Mesothelial cell of epicardium (in vitro differentiated cells): ENCODE measurements around the gene SPTBN5. TPM values are rescaled to one million over a fixed set of nuclear protein-coding genes. Genes with fewer than 3 reads are reported as not detected.
A peak's percentile ranks its signal among the peaks of the same experiment; 100 is the strongest.

Experiments
- DNase-seq, 2 experiments: peaks; one replicate each; pipeline ENCODE4 v3.0.0; 2021; ENCODE audit warnings: low spot score in 2 of 2; ENCODE audit not compliant: unreplicated experiment in 2 of 2
- H3K27ac Mint-ChIP-seq: 2 replicates; pipeline ENCODE4 v1.8.0; 2021; ENCODE audit warnings: mixed read lengths
- H3K27me3 Mint-ChIP-seq: 2 replicates; pipeline ENCODE4 v1.8.0; 2021; ENCODE audit warnings: low read depth, mixed read lengths
- H3K36me3 Mint-ChIP-seq: 2 replicates; pipeline ENCODE4 v1.8.0; 2021; ENCODE audit warnings: mixed read lengths
- H3K4me1 Mint-ChIP-seq: 2 replicates; pipeline ENCODE4 v1.8.0; 2021; ENCODE audit warnings: mixed read lengths
- H3K4me3 Mint-ChIP-seq: 2 replicates; pipeline ENCODE4 v1.8.0; 2021; ENCODE audit warnings: mild to moderate bottlenecking, moderate library complexity, mixed read lengths
- H3K9me3 Mint-ChIP-seq: 2 replicates; pipeline ENCODE4 v1.8.0; 2021; ENCODE audit warnings: mixed read lengths
- total RNA-seq: library from RNA; stranded (reverse); gene quantifications from 3 replicates; pipeline ENCODE4 v1.2.1, GENCODE V29; 2021
- TF ChIP-seq, protein P1 (sequence below): fragments of 200-600 bp; sonication (generic); IDR thresholded peaks from one replicate; pipeline ENCODE4 v1.5.0; 2021; ENCODE audit warnings: antibody characterized with exemption; ENCODE audit not compliant: unreplicated experiment

The SPTBN5 gene
- total RNA-seq, 1 donor from 2014 or later: 2.7 TPM

DNA sequence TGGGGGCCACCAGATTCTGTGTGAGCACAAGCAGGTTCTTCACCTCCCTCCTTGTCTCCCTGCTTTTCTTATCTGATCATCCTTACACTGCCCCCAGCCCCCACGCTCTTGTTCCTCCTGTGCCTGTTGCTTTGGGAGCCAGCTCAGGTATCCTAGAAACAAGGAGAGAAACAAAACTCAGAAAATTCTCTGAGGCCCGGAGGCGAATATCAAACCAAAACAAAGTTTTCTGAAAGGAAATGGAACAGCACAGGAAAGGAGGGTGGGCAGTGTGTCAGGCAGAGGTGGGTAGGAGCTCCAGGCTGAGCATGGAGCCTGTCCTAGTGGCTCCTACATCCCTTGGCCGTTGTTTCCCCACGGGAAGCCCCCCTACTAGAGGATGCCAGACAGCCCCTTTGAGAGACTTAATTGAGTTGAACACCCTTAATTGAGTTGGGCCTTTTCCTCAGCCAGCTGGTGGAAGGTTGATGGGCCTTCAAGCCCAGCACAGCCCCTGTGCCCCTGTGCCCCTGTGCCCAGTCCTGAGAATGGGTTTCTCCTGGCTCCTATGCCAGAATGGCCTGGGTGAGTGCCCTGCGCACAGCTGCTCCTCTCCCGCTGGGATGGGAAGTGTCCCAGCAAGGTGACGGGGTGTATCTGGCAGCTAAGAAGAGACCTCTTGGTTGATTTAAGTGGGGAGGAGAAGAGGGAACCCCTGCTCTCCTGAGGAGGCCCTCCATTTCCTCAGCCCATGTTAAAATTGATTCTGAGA, 88.8 kb downstream of the SPTBN5 start:
- Mint-ChIP-seq H3K27me3 (no peaks in the 10 kb centered on the region), H3K27ac (peak overlapping the region; percentile 88), H3K4me3 (no peak overlapping the region), H3K36me3 (peaks cover 12% of the 10 kb centered on the region), H3K9me3 (no peaks in the 10 kb centered on the region), H3K4me1 (peaks cover 28% of the 10 kb centered on the region)
- TF ChIP-seq, protein P1, sequence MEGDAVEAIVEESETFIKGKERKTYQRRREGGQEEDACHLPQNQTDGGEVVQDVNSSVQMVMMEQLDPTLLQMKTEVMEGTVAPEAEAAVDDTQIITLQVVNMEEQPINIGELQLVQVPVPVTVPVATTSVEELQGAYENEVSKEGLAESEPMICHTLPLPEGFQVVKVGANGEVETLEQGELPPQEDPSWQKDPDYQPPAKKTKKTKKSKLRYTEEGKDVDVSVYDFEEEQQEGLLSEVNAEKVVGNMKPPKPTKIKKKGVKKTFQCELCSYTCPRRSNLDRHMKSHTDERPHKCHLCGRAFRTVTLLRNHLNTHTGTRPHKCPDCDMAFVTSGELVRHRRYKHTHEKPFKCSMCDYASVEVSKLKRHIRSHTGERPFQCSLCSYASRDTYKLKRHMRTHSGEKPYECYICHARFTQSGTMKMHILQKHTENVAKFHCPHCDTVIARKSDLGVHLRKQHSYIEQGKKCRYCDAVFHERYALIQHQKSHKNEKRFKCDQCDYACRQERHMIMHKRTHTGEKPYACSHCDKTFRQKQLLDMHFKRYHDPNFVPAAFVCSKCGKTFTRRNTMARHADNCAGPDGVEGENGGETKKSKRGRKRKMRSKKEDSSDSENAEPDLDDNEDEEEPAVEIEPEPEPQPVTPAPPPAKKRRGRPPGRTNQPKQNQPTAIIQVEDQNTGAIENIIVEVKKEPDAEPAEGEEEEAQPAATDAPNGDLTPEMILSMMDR: no peak
- no peak for DNase-seq

DNA sequence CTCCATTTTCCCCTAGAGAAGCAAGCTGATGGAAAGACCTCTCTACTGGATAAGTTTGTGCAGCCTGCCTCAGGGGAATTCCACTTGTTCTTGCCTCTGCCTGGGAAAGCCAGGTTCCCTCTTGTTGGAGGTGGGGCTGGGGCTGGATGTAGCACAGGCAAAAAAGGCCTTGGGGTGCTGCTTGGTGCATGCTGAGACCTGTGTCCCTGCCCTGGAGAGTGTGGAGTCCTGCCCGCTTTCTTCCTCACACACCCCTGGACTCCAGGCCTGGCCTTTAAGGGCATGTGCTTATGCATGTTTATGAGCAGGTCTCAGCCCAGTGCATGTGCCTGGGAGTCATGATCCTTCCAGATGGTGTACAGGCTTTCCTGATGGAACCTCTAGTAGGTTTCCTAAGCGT, 89.5 kb downstream of the SPTBN5 start:
- Mint-ChIP-seq H3K27me3 (no peaks in the 10 kb centered on the region), H3K27ac (peak overlapping the region; percentile 88)

DNA sequence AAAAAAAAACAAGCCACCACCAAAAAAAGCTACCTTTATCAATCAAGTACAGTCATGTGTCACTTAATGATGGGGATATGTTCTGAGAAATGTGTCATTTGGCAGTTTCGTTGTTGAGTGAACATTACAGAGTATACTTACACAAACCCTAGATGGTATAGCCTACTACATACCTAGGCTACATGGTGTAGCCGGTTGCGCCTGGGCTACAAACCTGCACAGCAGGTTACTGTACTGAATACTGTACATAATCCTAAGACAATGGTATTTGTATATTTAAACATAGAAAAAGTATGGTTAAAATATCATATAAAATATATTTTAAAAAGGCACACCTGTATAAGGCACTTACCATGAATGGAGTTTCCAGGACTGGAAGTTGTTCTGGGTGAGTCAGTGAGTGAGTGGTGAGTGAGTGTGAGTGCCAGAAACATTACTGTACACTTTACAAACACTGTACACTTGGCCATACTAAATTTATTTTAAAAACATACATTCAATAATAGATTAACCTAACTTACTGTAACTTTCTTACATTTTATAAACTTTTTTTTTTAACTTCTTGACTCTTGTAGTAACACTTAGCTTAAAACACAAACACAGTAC, 91.9 kb downstream of the SPTBN5 start:
- no peak overlapping the region for H3K4me3 Mint-ChIP-seq
- TF ChIP-seq, protein P1: no peak
- DNase-seq: no peak
- no peaks in the 10 kb centered on the region for H3K27me3 Mint-ChIP-seq
- no peak overlapping the region for H3K27ac Mint-ChIP-seq
- H3K4me1 Mint-ChIP-seq: peaks cover 35% of the 10 kb centered on the region
- peaks cover 12% of the 10 kb centered on the region for H3K36me3 Mint-ChIP-seq
- no peaks in the 10 kb centered on the region for H3K9me3 Mint-ChIP-seq

More for the DNA sequence above, 89.5 kb downstream of the SPTBN5 start:
- Mint-ChIP-seq H3K4me1 (peaks cover 28% of the 10 kb centered on the region), H3K36me3 (peaks cover 12% of the 10 kb centered on the region), H3K4me3 (no peak overlapping the region), H3K9me3 (no peaks in the 10 kb centered on the region)
- DNase-seq: no peak
- TF ChIP-seq, protein P1: no peak

DNA sequence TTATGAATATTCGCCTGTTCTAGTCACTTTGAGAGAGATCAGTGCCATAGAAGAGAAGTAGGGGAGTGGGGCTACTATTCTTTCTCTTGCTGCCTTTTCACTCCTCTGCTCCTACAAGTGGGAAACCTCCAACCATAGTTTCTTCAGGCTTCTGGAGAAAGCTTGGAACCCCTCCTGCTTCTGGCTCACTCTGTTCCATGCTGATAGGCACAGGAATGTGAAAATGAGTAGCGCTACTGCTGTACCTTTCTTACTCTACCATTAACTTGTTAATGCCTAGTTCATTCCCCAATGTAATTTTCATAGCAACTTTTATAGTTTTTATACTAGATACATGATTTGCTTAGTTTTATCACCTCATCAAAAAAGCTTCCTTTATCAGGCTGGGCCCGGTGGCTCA, 92.7 kb downstream of the SPTBN5 start:
- Mint-ChIP-seq H3K4me1 (peaks cover 33% of the 10 kb centered on the region), H3K27ac (no peak overlapping the region), H3K27me3 (no peaks in the 10 kb centered on the region), H3K4me3 (no peak overlapping the region), H3K36me3 (peaks cover 12% of the 10 kb centered on the region), H3K9me3 (no peaks in the 10 kb centered on the region)
- no peak for DNase-seq
- TF ChIP-seq, protein P1: no peak

- Mint-ChIP-seq H3K4me3 (no peak overlapping the region), H3K9me3 (no peaks in the 10 kb centered on the region), H3K27ac (no peak overlapping the region), H3K4me1 (peaks cover 27% of the 10 kb centered on the region), H3K36me3 (peaks cover 12% of the 10 kb centered on the region), H3K27me3 (no peaks in the 10 kb centered on the region)
- no peak for DNase-seq
- TF ChIP-seq, protein P1: no peak
Observed at GRCh38 chr15:41799488-41799805, 94.4 kb downstream of the SPTBN5 start.
